Measurements from ENCODE around the gene MPIG6B. TPM values are rescaled to one million over a fixed set of nuclear protein-coding genes. Genes with fewer than 3 reads are reported as not detected.

Gene MPIG6B
- total and polyA plus RNA-seq, 2 donors, result 0.14 to 0.32 TPM

DNA sequence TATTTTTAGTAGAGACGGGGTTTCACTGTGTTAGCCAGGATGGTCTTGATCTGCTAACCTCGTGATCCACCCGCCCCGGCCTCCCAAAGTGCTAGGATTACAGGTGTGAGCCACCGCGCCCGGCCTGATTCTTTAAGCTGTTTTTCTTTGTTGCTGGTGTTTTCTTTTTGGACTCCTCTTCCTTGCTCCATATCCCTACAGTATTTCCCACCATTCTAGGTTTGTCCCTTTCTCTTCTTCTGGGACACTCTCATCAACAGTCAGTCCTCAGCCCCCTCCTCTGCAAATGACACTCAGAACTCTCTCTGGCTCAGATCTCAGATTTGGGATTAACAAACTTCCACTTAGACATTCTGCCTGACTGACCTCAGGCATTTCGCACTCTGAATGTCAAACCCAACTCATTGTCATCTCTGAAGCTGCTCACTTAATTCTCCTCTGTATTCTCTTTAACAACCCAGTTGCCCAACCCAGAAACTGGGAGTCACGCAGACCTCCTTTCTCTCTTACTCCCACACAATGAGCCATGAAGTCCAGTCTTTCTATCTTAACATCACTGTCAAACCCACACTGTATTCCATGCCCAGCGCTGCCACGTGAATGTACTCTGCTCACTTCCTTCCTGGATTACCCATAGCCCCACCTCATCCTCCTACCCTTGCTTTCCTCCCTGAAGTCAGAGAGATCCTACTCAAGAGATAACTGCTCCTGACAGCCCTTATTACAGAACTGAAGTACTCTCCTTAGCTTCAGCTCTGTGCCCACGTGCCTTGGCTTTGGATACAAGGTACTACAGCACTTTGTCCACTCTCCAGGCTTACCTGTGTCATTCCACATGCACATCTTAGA is 2.6 kb downstream of the MPIG6B start:
- no peak for DNase-seq (ENCODE audit: low read depth in 6 of 9, low spot score in 9 of 9)
- no peak overlapping the region for H3K27ac ChIP-seq (ENCODE audit: low read depth in 1 of 2, low read length in 1 of 2)
- no peak overlapping the region for H3K4me3 ChIP-seq (ENCODE audit: low read length in 2 of 2)
- no peaks in the 10 kb centered on the region for H3K9me3 ChIP-seq (ENCODE audit: control insufficient read depth in 2 of 2, insufficient read depth in 1 of 2, low read length in 1 of 2)
- peaks cover 5 to 12% of the 10 kb centered on the region in 2 donors for H3K36me3 ChIP-seq (ENCODE audit: control insufficient read depth in 2 of 2, insufficient read depth in 2 of 2, low read length in 1 of 2)
- H3K27me3 ChIP-seq (ENCODE audit: control insufficient read depth in 2 of 2, insufficient read depth in 1 of 2, low read length in 1 of 2), result no peaks in the 10 kb centered on the region
- 83% methylated on average over 12 of the region's 12 CpGs for WGBS
- H3K4me1 ChIP-seq (ENCODE audit: control insufficient read depth in 2 of 2, insufficient read depth in 2 of 2, low read length in 2 of 2), result peaks cover 25 to 70% of the 10 kb centered on the region in 2 donors

DNA sequence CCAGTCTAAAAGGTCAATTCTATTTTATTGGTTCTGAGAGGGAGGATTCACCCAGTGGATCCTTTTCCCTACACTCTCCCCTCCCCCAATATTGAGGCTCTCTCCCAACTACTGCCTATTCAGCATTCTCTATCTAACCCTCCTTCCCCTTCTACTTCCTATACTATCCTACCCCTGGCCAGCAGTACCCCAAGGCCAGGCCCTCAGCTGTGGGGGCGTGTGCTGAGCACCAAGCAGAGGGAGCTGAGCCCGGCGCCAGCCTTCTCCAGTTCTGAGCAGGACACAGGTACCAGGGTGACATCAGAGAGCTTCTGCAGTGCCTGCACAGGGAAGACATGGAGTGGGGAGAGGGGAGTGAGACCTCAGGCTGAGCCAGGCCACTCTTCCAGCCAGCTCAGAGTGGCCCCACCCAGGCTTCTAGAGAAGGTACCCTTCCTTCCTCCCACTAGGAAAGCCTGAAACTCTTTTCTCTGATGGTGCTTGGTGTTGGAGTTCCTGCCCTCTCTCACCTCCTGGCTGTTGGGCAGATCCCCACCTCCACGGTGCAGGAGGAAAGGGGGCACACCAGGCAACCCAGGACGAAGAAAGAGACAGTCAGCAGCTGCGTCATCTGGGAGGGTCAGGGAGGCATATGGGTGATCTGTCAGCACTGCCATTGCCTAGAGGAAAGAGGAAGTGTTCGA is 4.0 kb downstream of the MPIG6B start:
- no peaks in the 10 kb centered on the region for H3K27me3 ChIP-seq (ENCODE audit: control insufficient read depth in 2 of 2, insufficient read depth in 1 of 2, low read length in 1 of 2)
- peaks cover 14 to 26% of the 10 kb centered on the region in 2 donors for H3K36me3 ChIP-seq (ENCODE audit: control insufficient read depth in 2 of 2, insufficient read depth in 2 of 2, low read length in 1 of 2)
- no peak overlapping the region for H3K4me3 ChIP-seq (ENCODE audit: low read length in 2 of 2)
- WGBS, result 41% methylated on average over 7 of the region's 7 CpGs
- peaks cover 25 to 70% of the 10 kb centered on the region in 2 donors for H3K4me1 ChIP-seq (ENCODE audit: control insufficient read depth in 2 of 2, insufficient read depth in 2 of 2, low read length in 2 of 2)
- H3K27ac ChIP-seq (ENCODE audit: low read depth in 1 of 2, low read length in 1 of 2), result peak overlapping the region; percentile 55 to 83
- peak in 3 of 9 donors; percentile 65 to 82 (median 67) for DNase-seq (ENCODE audit: low read depth in 6 of 9, low spot score in 9 of 9)
- H3K9me3 ChIP-seq (ENCODE audit: control insufficient read depth in 2 of 2, insufficient read depth in 1 of 2, low read length in 1 of 2), result no peaks in the 10 kb centered on the region

DNA sequence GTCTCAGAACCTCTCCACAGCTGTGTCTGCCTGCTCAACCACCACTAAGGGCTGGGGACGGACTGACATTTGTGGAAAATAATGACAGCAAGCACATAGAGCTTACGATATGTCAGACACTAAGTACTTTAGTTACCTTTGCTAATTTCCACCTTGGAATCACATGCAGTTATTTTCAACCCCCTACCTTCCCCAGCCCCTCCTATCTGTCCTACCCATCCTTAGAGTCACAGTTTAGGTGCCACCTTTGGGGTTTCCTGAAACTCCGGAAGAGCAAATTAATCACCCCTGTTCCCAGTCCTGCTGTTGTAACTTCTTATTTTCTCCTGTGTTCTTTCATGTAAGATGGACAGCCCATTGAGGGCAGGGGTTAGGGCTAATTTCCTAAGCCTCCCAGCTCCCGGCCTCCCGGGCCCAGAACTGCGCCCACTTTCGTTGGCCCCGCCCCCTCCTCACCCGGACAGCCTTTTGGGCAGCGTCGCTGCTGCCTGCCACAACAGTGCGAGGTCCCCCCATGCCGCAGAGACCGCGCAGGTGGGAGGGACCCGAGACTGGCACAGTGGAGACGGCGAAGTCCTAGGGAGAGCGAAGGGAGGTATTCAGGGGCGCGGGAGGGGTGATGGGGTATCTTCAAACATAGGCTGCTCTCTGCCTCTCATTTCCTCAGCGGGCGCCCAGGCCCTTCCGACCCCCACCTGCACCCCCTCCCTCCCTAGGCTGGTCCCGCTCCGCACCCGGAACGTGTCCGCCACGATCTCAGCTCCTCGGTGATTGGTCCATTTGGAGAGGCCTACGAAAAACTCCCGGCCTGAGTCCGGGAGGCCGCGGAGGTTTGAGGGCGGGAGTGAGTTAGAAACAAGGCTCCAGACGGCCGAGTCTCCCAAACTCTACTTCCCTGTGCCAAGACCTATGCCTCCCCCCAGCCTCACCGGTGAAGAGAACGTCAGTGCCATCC is 4.8 kb downstream of the MPIG6B start:
- Histone ChIP-seq H3K9me3 (ENCODE audit: control insufficient read depth in 2 of 2, insufficient read depth in 1 of 2, low read length in 1 of 2) (no peaks in the 10 kb centered on the region), H3K4me1 (ENCODE audit: control insufficient read depth in 2 of 2, insufficient read depth in 2 of 2, low read length in 2 of 2) (peaks cover 25 to 66% of the 10 kb centered on the region in 2 donors), H3K36me3 (ENCODE audit: control insufficient read depth in 2 of 2, insufficient read depth in 2 of 2, low read length in 1 of 2) (peaks cover 15 to 32% of the 10 kb centered on the region in 2 donors), H3K4me3 (ENCODE audit: low read length in 2 of 2) (peak overlapping the region; percentile 1 to 71), H3K27ac (ENCODE audit: low read depth in 1 of 2, low read length in 1 of 2) (peak overlapping the region; percentile 55 to 83), H3K27me3 (ENCODE audit: control insufficient read depth in 2 of 2, insufficient read depth in 1 of 2, low read length in 1 of 2) (no peaks in the 10 kb centered on the region)
- DNase-seq (ENCODE audit: low read depth in 6 of 9, low spot score in 9 of 9), result no peak
- WGBS, result 86% methylated on average over 41 of the region's 41 CpGs

DNA sequence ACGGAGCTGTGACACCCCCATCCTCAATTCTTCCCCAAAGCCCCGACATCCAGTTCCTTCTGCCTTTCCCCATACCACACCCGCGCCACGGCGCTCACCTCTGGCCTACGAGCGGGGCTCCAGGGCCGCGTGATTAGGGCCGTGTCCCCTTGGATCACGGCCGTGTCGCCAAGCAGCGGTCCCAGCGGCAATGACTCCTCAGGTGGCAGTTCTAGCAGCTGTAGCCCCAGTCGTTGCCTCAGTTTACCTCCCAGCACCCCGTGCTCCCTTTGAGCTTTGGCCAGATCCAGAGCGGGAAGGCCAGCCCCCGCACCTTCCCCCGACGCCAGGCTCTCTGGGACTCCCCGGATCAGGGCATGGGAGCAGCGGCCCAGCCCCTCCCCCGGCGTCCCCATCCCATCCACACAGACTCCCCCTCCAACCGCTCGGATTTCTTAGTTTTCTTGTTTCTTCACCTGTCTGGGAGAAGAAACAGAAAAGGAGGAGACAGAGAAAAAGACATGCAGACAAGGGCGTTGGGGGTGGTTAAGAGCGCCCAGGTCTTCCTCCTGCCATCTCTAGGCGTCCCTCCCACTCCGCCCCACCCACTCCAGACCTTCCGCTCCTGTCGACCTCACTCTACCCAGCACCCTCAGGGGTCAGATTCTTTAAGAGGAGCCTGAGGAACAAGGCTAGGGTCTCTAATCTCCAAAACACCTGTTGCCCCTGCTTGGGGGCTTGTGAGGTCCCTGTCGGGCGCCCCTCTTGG is 5.8 kb downstream of the MPIG6B start, which contains the start of gene DDAH2:
DDAH2 (minus strand) TSS at position 533 of the 748 bp plus-strand sequence; CDS start at position 395, 138 bp downstream.
- Histone ChIP-seq H3K4me3 (ENCODE audit: low read length in 2 of 2) (peak within 1 kb of the TSS; percentile 71 to 74), H3K27me3 (ENCODE audit: control insufficient read depth in 2 of 2, insufficient read depth in 1 of 2, low read length in 1 of 2) (no peaks in the 10 kb centered on the region), H3K4me1 (ENCODE audit: control insufficient read depth in 2 of 2, insufficient read depth in 2 of 2, low read length in 2 of 2) (peaks cover 22 to 63% of the 10 kb centered on the region in 2 donors), H3K27ac (ENCODE audit: low read depth in 1 of 2, low read length in 1 of 2) (peak within 1 kb of the TSS; percentile 61 to 83), H3K36me3 (ENCODE audit: control insufficient read depth in 2 of 2, insufficient read depth in 2 of 2, low read length in 1 of 2) (peaks cover 24 to 41% of the 10 kb centered on the region in 2 donors), H3K9me3 (ENCODE audit: control insufficient read depth in 2 of 2, insufficient read depth in 1 of 2, low read length in 1 of 2) (no peaks in the 10 kb centered on the region)
- 41% methylated on average over 36 of the region's 36 CpGs for WGBS
- DNase-seq (ENCODE audit: low read depth in 6 of 9, low spot score in 9 of 9), result no peak

DNA sequence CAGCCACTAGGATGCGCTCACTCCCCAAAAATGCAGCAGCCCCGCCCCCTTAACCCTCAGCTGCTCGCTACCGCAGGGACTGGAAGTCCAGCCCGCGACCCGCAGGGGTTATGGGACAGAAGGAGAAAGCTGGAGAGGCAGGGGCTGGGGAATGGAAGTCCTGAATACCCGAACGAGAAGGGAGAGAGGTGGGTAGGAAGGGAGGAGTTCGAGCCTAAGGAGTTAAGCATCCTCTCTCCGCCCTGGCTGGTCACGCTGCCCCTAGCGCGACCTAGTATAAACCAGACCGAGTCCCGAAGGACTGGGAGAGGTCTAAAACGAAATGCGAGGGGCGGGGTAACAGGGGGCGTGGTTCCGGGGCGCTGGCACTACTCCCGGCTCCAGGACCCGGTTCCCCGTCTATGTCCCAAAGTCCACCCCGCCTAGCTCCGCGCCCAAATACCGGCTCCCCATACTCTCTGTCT is 6.4 kb downstream of the MPIG6B start:
- peaks cover 23 to 46% of the 10 kb centered on the region in 2 donors for H3K36me3 ChIP-seq (ENCODE audit: control insufficient read depth in 2 of 2, insufficient read depth in 2 of 2, low read length in 1 of 2)
- H3K27ac ChIP-seq (ENCODE audit: low read depth in 1 of 2, low read length in 1 of 2), result peak overlapping the region; percentile 61 to 64
- H3K27me3 ChIP-seq (ENCODE audit: control insufficient read depth in 2 of 2, insufficient read depth in 1 of 2, low read length in 1 of 2), result no peaks in the 10 kb centered on the region
- WGBS, result under 1% methylated on average over 29 of the region's 29 CpGs
- peak in 4 of 9 donors; percentile 84 to 92 (median 86) for DNase-seq (ENCODE audit: low read depth in 6 of 9, low spot score in 9 of 9)
- no peaks in the 10 kb centered on the region for H3K9me3 ChIP-seq (ENCODE audit: control insufficient read depth in 2 of 2, insufficient read depth in 1 of 2, low read length in 1 of 2)
- H3K4me1 ChIP-seq (ENCODE audit: control insufficient read depth in 2 of 2, insufficient read depth in 2 of 2, low read length in 2 of 2), result peaks cover 27 to 63% of the 10 kb centered on the region in 2 donors
- peak overlapping the region; percentile 71 to 74 for H3K4me3 ChIP-seq (ENCODE audit: low read length in 2 of 2)

DNA sequence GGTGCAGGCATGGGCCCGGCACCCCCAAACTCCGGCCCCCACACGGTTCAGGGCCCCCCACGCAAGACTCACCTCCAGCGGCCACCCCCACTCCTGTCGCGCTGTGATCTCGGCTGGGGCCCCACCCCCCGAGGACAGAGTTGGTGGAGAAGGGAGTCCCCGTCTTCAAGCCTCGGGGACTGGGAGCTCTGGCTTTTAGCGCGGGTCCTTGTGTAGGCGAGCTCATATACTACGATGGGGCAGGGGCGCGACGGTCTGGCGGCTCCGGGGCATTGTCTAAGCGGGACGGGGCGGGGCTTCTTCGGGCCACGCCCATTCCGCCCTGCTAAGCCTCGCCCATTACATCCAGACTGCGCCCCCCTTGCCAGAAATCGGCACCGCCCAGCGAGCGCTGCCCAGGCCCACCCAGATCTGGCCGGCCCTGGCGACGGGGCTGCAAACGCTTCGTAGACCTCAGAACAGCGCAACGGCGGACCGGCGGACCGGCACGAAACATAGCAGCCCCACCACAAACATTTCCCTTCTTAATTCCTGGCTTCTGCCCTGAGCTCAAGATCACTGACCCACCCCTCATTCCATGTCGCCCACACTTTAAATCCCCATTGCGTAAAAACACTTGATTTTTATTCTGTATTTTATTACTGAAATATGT is 6.9 kb downstream of the MPIG6B start:
- Histone ChIP-seq H3K27me3 (ENCODE audit: control insufficient read depth in 2 of 2, insufficient read depth in 1 of 2, low read length in 1 of 2) (no peaks in the 10 kb centered on the region), H3K27ac (ENCODE audit: low read depth in 1 of 2, low read length in 1 of 2) (peak overlapping the region; percentile 61 to 64), H3K36me3 (ENCODE audit: control insufficient read depth in 2 of 2, insufficient read depth in 2 of 2, low read length in 1 of 2) (peaks cover 23 to 46% of the 10 kb centered on the region in 2 donors), H3K4me3 (ENCODE audit: low read length in 2 of 2) (peak overlapping the region; percentile 71 to 74), H3K4me1 (ENCODE audit: control insufficient read depth in 2 of 2, insufficient read depth in 2 of 2, low read length in 2 of 2) (peaks cover 28 to 68% of the 10 kb centered on the region in 2 donors), H3K9me3 (ENCODE audit: control insufficient read depth in 2 of 2, insufficient read depth in 1 of 2, low read length in 1 of 2) (no peaks in the 10 kb centered on the region)
- DNase-seq (ENCODE audit: low read depth in 6 of 9, low spot score in 9 of 9), result peak in 4 of 9 donors; percentile 78 to 86 (median 82)
- WGBS, result 6% methylated on average over 46 of the region's 46 CpGs

GRCh38 chr6:31730631-31731086 is 7.5 kb downstream of the MPIG6B start:
- Histone ChIP-seq H3K27ac (ENCODE audit: low read depth in 1 of 2, low read length in 1 of 2) (no peak overlapping the region), H3K9me3 (ENCODE audit: control insufficient read depth in 2 of 2, insufficient read depth in 1 of 2, low read length in 1 of 2) (no peaks in the 10 kb centered on the region), H3K4me1 (ENCODE audit: control insufficient read depth in 2 of 2, insufficient read depth in 2 of 2, low read length in 2 of 2) (peaks cover 28 to 71% of the 10 kb centered on the region in 2 donors), H3K4me3 (ENCODE audit: low read length in 2 of 2) (no peak overlapping the region), H3K36me3 (ENCODE audit: control insufficient read depth in 2 of 2, insufficient read depth in 2 of 2, low read length in 1 of 2) (peaks cover 23 to 46% of the 10 kb centered on the region in 2 donors), H3K27me3 (ENCODE audit: control insufficient read depth in 2 of 2, insufficient read depth in 1 of 2, low read length in 1 of 2) (no peaks in the 10 kb centered on the region)
- WGBS, result 97% methylated on average over 11 of the region's 11 CpGs
- DNase-seq (ENCODE audit: low read depth in 6 of 9, low spot score in 9 of 9), result no peak

Measured in thymus (tissue), 11 donors.